Measurements from ENCODE around the gene ASMTL. TPM values are rescaled to one million over a fixed set of nuclear protein-coding genes. Genes with fewer than 3 reads are reported as not detected.

ASMTL gene
- total RNA-seq, result 13.1 and 14.1 TPM in 2 replicates

GRCh38 chrX:1452516-1453394, at the start of gene ASMTL:
Gene ASMTL (minus strand): TSS chrX:1452909. CDS start chrX:1452840, 69 bp downstream.

GRCh38 chrX:1391707-1392375, 60.9 kb downstream of the ASMTL start, which contains the start of gene SLC25A6:
Gene SLC25A6 (minus strand): TSS chrX:1392113. CDS start chrX:1392009, 104 bp downstream.

Other genes with a start within 250 kb of the ASMTL start
- not detected in 2 replicates for gene CRLF2, start 240.3 kb downstream of the ASMTL start, total RNA-seq
- gene CSF2RA, start 184.1 kb downstream of the ASMTL start, total RNA-seq, result not detected in 2 replicates
- 0.09 TPM in 1 of 2 replicates, not detected in the other for gene IL3RA, start 116.1 kb downstream of the ASMTL start, total RNA-seq
- gene SLC25A6, start 60.8 kb downstream of the ASMTL start, total RNA-seq, result 193 and 225 TPM in 2 replicates
- gene P2RY8, start 84.3 kb upstream of the ASMTL start, total RNA-seq, result not detected in 2 replicates
- 18.3 and 19.2 TPM in 2 replicates for gene AKAP17A, start 138.7 kb upstream of the ASMTL start, total RNA-seq
- not detected in 2 replicates for gene ASMT, start 162.2 kb upstream of the ASMTL start, total RNA-seq